T-helper 17 cell (primary cell): ENCODE measurements around the gene CCL15. TPM values are rescaled to one million over a fixed set of nuclear protein-coding genes. Genes with fewer than 3 reads are reported as not detected.

Source experiments
- ATAC-seq: fragments of 150-1000 bp; cut with Tn5 transposase; 2 replicates; pipeline ENCODE4 v1.10.0; 2021; ENCODE audit warnings: mild to moderate bottlenecking, moderate library complexity
- DNase-seq, 3 donors: peaks; one replicate each; pipeline versions ENCODE4 v3.0.0 to v3.0.0-alpha.2; 2020 to 2021
- H3K9me3 ChIP-seq: one replicate; pipeline ENCODE4 v1.7.0; 2013; ENCODE audit warnings: low read length, mild to moderate bottlenecking; ENCODE audit not compliant: control insufficient read depth, poor library complexity, severe bottlenecking
- H3K27ac Mint-ChIP-seq: one replicate; pipeline ENCODE4 v1.8.0; 2022; ENCODE audit warnings: mild to moderate bottlenecking, moderate library complexity, mixed read lengths
- H3K27me3 Mint-ChIP-seq: one replicate; pipeline ENCODE4 v1.8.0; 2022; ENCODE audit warnings: mixed read lengths
- H3K36me3 Mint-ChIP-seq: one replicate; pipeline ENCODE4 v1.8.0; 2022; ENCODE audit warnings: low read depth, mixed read lengths
- H3K4me1 Mint-ChIP-seq: one replicate; pipeline ENCODE4 v1.8.0; 2022; ENCODE audit warnings: mild to moderate bottlenecking, mixed read lengths
- H3K4me3 Mint-ChIP-seq: one replicate; pipeline ENCODE4 v1.8.0; 2022; ENCODE audit warnings: mild to moderate bottlenecking, moderate library complexity, mixed read lengths
- total RNA-seq, 4 donors: library from RNA in 2 of 4; stranded (reverse) in 2 of 4; gene quantifications; one replicate each; pipeline ENCODE4 v1.2.3 and lab custom pipeline; 2022 to 2026

CCL15 gene
- total RNA-seq, 2 donors from 2014 or later, result not detected

DNA sequence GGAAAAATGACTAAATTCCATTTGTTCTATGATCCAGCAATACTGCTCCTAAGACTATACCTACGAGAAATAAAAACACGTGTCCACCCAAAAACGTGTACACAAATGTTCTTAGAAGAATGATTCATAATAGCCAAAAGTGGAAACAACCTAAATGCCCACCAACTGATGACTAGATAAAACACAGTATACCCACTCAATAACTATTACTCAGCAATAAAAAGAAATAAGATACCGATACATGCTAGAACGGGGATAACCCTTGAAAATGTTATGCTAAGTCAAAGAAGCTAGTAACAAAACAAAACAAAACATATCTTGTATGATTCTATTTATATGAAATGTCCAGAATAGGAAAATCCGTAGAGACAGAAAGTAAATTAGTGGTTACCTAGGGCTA is 37.7 kb downstream of the CCL15 start:
- Mint-ChIP-seq H3K27ac (no peak overlapping the region), H3K27me3 (peaks cover 41% of the 10 kb centered on the region), H3K4me3 (no peak overlapping the region), H3K36me3 (no peaks in the 10 kb centered on the region), H3K4me1 (no peaks in the 10 kb centered on the region)
- H3K9me3 ChIP-seq, result no peaks in the 10 kb centered on the region
- no peak for DNase-seq
- no peak for ATAC-seq

DNA sequence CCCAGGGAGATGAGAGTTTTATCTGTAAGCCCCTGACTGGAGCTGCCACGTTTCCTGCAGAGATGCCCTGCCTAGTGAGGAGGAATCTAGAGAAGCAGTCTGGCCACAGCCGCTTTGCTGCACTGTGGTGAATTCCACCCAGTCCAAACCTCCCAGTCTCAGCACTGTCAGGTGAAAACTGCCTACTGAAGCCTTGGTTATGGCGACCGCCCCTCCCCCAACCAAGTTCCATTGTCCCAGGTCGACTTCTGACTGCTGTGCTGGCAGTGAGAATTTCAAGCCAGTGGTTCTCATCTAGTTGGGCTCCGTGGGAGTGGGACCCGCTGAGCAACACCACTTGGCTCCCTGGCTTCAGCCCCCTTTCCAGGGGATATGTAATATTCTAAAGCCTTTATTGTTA is 47.6 kb downstream of the CCL15 start:
- H3K4me1 Mint-ChIP-seq, result peaks cover 3% of the 10 kb centered on the region
- peaks cover 30% of the 10 kb centered on the region for H3K27me3 Mint-ChIP-seq
- H3K27ac Mint-ChIP-seq, result no peak overlapping the region
- H3K4me3 Mint-ChIP-seq, result no peak overlapping the region
- ATAC-seq, result no peak
- no peak for DNase-seq
- H3K36me3 Mint-ChIP-seq, result no peaks in the 10 kb centered on the region
- no peaks in the 10 kb centered on the region for H3K9me3 ChIP-seq

DNA sequence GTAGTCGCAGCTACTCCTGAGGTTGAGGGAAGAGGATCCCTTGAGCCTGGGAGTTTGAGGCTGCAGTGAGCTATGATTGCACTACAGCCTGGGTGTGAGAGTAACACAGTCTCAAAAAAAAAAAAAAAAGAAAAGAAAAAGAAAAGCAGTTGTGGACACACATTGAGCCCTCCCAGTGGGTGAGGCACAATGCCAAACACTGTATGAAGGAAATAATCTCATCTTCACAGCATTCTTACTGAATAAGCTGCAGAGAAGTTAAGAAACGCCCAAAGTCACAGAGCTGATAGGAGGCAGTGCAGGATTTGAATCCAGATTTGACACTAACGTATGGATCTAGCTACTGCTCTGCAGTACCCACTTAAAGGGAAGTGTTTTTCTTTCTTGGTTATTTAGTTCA is 52.0 kb downstream of the CCL15 start:
- DNase-seq, result no peak
- Mint-ChIP-seq H3K36me3 (no peaks in the 10 kb centered on the region), H3K4me1 (peaks cover 3% of the 10 kb centered on the region)

DNA sequence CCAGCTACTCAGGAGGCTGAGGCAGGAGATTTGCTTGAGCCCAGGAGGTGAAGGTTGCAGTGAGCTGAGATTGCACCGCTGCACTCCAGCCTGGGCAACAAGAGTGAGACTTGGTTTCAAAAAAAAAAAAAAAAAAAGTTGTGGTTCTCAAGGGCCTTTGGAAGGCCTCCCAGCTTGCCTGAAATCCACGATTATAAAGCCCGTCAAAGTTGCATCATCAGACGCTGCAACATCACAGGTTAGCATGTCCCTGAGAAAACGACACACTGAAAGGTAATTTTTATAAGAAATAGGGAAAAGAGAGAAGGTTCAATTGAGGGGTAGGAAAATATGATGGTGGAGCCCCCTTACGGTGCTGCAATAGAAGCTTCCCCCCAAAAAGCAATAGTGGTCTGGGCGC is 53.3 kb downstream of the CCL15 start:
- H3K9me3 ChIP-seq, result no peaks in the 10 kb centered on the region
- Mint-ChIP-seq H3K36me3 (no peaks in the 10 kb centered on the region), H3K4me3 (no peak overlapping the region), H3K4me1 (peaks cover 3% of the 10 kb centered on the region), H3K27ac (no peak overlapping the region), H3K27me3 (peaks cover 23% of the 10 kb centered on the region)
- ATAC-seq, result no peak
- DNase-seq, result no peak

More for the DNA sequence above, 52.0 kb downstream of the CCL15 start:
- H3K27me3 Mint-ChIP-seq, result peaks cover 19% of the 10 kb centered on the region
- H3K27ac Mint-ChIP-seq, result no peak overlapping the region
- H3K9me3 ChIP-seq, result no peaks in the 10 kb centered on the region
- no peak for ATAC-seq
- H3K4me3 Mint-ChIP-seq, result no peak overlapping the region

Other genes with a start within 250 kb of the CCL15 start
- gene GAS2L2, start 248.3 kb downstream of the CCL15 start, total RNA-seq, result not detected
- not detected for gene C17orf50, start 240.7 kb downstream of the CCL15 start, total RNA-seq
- gene MMP28, start 205.9 kb downstream of the CCL15 start, total RNA-seq, result under 1 TPM in 1 of 2 donors, not detected in 1; 0.44 TPM
- 100 to 1,000 TPM; 153 to 165 TPM for gene TAF15, start 192.1 kb downstream of the CCL15 start, total RNA-seq
- gene HEATR9, start 132.7 kb downstream of the CCL15 start, total RNA-seq, result under 1 TPM in 1 of 2 donors, not detected in 1; 0.50 TPM
- gene CCL5, start 121.2 kb downstream of the CCL15 start, total RNA-seq, result 100 to 1,000 TPM in 1 of 2 donors, 10 to 100 TPM in 1; 15.6 to 202 TPM
- gene RDM1, start 70.8 kb downstream of the CCL15 start, total RNA-seq, result not detected
- not detected for gene LYZL6, start 57.8 kb downstream of the CCL15 start, total RNA-seq
- not detected for gene CCL16, start 20.1 kb downstream of the CCL15 start, total RNA-seq
- not detected for gene CCL14, start 14.8 kb downstream of the CCL15 start, total RNA-seq
- not detected for gene CCL23, start 16.4 kb upstream of the CCL15 start, total RNA-seq
- gene CCL18, start 62.7 kb upstream of the CCL15 start, total RNA-seq, result not detected
- 1 to 10 TPM; 5.8 to 8.8 TPM for gene CCL3, start 88.6 kb upstream of the CCL15 start, total RNA-seq
- 1 to 10 TPM; 2.2 to 2.4 TPM for gene CCL4, start 102.3 kb upstream of the CCL15 start, total RNA-seq
- 1 to 10 TPM; 3.5 to 3.6 TPM for gene TBC1D3B, start 175.1 kb upstream of the CCL15 start, total RNA-seq
- 1 to 10 TPM; 4.7 to 5.3 TPM for gene CCL3L1, start 195.2 kb upstream of the CCL15 start, total RNA-seq
- 1 to 10 TPM in 1 of 2 donors, under 1 TPM in 1; 0.62 to 1.6 TPM for gene CCL4L2, start 209.5 kb upstream of the CCL15 start, total RNA-seq